Left ventricle myocardium superior (tissue), 1 donor: ENCODE results near the gene SPECC1L. TPM values are rescaled to one million over a fixed set of nuclear protein-coding genes. Genes with fewer than 3 reads are reported as not detected.
"Not testable (repeated sequence)": the region's sequence is repeated elsewhere in the genome, so short reads cannot be mapped to it uniquely, and the experiment has no call there.

Source experiments
- ATAC-seq: fragments of 200-7000 bp; cut with Tn5 transposase; one replicate; pipeline ENCODE4 v1.9.1; 2020; ENCODE audit warnings: mild to moderate bottlenecking, moderate library complexity
- DNase-seq: peaks from one replicate; pipeline ENCODE4 v3.0.0-alpha.2; 2020
- intact Hi-C: fragments of 100-400 bp; cut with micrococcal nuclease; formaldehyde crosslinking; loops from one replicate; pipeline ENCODE4 v1.11.0; 2022
- long read RNA-seq: library from polyadenylated mRNA; unstranded; transcript quantifications from one replicate; pipeline ENCODE4 v2.0.0, GENCODE V29; 2021
- total RNA-seq: library from RNA; stranded (reverse); fragmentation: NEBNext Ultra II Directional; extraction: Animal tissue kit (Norgen Biotek cat#: 25700); gene quantifications from one replicate; pipeline ENCODE4 v1.2.1, GENCODE V29; 2021
- donor health status: DM: no; HTN: yes; CAD: no; lungs with severe emphysema.

Gene SPECC1L, protein sequence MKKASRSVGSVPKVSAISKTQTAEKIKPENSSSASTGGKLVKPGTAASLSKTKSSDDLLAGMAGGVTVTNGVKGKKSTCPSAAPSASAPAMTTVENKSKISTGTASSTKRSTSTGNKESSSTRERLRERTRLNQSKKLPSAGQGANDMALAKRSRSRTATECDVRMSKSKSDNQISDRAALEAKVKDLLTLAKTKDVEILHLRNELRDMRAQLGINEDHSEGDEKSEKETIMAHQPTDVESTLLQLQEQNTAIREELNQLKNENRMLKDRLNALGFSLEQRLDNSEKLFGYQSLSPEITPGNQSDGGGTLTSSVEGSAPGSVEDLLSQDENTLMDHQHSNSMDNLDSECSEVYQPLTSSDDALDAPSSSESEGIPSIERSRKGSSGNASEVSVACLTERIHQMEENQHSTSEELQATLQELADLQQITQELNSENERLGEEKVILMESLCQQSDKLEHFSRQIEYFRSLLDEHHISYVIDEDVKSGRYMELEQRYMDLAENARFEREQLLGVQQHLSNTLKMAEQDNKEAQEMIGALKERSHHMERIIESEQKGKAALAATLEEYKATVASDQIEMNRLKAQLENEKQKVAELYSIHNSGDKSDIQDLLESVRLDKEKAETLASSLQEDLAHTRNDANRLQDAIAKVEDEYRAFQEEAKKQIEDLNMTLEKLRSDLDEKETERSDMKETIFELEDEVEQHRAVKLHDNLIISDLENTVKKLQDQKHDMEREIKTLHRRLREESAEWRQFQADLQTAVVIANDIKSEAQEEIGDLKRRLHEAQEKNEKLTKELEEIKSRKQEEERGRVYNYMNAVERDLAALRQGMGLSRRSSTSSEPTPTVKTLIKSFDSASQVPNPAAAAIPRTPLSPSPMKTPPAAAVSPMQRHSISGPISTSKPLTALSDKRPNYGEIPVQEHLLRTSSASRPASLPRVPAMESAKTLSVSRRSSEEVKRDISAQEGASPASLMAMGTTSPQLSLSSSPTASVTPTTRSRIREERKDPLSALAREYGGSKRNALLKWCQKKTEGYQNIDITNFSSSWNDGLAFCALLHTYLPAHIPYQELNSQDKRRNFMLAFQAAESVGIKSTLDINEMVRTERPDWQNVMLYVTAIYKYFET
- total RNA-seq, result 52.0 TPM
- long read RNA-seq, full-length matches to known transcripts, result 11 of 42 reads
- long read RNA-seq, partial matches to known transcripts, result 29 of 42 reads
- long read RNA-seq, other reads (novel, unspliced or antisense), result 2 of 42 reads

GRCh38 chr22:24270556-24271385 is at the start of gene SPECC1L:
SPECC1L (plus strand) TSS chr22:24270831; CDS start chr22:24302232, 31,401 bp downstream.
- ATAC-seq (peak; percentile 97), DNase-seq (peak; percentile 97)
- intact Hi-C loops, result no loop called here

GRCh38 chr22:24224468-24224867 is 46.2 kb upstream of the SPECC1L start:
- intact Hi-C loops, result no loop called here
- no peak for ATAC-seq
- DNase-seq, result no peak

- ATAC-seq (no peak), DNase-seq (no peak)
- intact Hi-C loops, result no loop called here
Measured at GRCh38 chr22:24225044-24225601, 45.5 kb upstream of the SPECC1L start.

GRCh38 chr22:24225951-24226350 is 44.7 kb upstream of the SPECC1L start:
- DNase-seq (no peak), ATAC-seq (no peak)
- intact Hi-C loops, result no loop called here

- intact Hi-C loops, result no loop called here
- ATAC-seq (peak; percentile 32), DNase-seq (peak; percentile 66)
Measured at GRCh38 chr22:24230911-24231656, 39.5 kb upstream of the SPECC1L start.

- ATAC-seq (no peak), DNase-seq (no peak)
- intact Hi-C loops, result no loop called here
Measured at GRCh38 chr22:24231706-24232105, 38.9 kb upstream of the SPECC1L start.

GRCh38 chr22:24232124-24232523 is 38.5 kb upstream of the SPECC1L start:
- intact Hi-C loops, result no loop called here
- ATAC-seq (no peak), DNase-seq (no peak)

DNA sequence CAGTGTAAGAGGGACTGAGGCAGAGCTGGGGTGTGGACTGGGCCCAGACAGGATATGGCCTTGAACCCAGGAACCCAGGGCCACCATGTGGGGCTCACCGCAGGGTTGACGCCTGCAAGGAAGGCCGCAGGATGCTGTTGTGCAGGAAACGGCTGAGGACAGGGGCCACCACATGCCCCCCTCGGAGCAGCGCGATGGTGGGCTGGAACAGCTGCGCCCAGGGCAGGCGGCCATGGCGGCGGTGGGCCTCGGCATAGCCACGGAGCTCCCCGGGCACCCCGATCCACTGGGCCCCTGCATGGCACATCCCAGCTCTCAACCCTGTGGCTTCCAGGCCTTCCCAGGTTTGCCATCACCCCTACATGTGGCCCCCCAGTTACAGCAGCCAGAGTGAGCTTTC is 37.9 kb upstream of the SPECC1L start:
- intact Hi-C loops, result no loop called here
- ATAC-seq (no peak), DNase-seq (no peak)

DNA sequence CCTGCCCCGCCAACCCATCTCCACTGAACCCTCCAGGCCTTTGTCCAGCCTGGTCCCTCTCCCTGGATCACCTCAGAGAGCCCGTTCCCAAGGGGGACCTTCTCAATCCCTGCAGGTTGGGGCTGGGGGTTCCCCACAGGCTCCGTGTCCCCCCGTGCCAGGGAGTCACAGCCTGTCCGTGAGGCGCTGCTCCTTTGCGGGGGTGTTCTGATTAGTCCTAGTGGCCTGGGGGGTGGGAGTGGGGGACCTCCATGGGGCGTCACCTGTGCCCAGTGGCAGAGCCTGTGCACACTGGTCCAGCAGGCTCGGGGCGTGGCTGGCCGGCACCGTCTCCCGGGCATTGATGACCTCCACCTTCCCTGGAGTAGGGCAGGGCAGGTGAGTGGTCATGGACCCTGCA is 37.4 kb upstream of the SPECC1L start:
- DNase-seq (no peak), ATAC-seq (no peak)
- intact Hi-C loops, result no loop called here

DNA sequence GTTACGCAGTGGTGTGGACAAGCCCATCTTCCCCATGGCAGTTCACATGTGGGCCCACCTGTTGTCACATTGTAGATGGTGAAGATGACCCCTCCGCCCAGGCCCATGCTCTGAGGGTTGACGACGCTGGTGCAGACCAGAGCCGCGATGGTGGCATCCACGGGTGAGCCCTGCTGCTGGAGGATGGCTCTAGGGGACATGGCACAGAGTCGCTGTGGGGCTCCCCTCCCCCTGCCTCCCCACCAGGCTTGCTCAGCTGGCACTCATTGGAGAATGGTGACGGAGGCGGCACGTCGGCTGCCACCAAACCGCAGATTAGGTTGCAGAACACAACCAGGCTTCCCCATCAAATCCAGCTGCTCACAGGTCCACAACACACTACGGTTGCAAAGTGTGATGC is 36.8 kb upstream of the SPECC1L start:
- DNase-seq, result no peak
- intact Hi-C loops, result no loop called here
- no peak for ATAC-seq

GRCh38 chr22:24235315-24235714 is 35.3 kb upstream of the SPECC1L start:
- intact Hi-C loops, result no loop called here
- DNase-seq (no peak), ATAC-seq (no peak)

DNA sequence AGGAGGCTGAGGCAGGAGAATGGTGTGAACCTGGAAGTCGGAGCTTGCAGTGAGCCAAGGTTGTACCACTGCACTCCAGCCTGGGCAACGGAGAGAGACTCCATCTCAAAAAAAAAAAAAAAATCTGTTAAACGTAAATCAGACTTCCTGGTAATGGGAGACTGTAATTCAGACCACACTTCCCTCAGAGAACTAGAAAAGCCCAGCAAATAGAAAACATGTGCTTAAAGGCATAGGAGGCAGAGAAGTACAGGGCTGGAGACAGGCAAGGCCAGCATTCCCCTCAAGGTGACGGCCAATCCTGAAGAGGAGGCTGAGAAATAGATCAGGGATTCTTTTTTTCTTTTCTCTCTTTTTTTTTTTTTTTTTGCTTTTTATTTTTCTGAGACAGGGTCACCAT is 34.0 kb upstream of the SPECC1L start:
- DNase-seq (no peak), ATAC-seq (no peak)
- intact Hi-C loops, result no loop called here

DNA sequence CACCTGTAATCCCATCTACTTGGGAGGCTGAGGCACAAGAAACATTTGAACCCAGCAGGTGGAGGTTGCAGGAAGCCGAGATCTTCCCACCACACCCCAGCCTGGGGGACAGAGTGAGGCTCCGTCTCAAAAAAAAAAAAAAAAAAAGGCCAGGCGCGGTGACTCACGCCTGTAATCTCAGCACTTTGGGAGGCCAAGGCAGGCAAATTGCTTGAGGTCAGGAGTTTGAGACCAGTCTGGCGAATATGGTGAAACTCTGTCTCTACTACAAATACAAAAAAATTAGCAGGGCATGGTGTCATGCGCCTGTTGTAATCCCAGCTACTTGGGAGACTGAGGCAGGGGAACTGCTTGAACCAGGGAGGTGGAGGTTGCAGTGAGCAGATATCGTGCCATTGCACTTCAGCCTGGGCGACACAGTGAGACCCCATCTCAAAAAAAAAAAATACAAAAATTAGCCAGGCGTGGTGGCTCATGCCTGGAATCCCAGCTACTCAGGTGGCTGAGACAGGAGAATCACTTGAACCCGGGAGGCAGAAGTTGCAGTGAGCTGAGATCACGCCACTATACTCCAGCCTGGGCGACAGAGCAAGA is 32.4 kb upstream of the SPECC1L start:
- intact Hi-C loops, ATAC-seq, DNase-seq: not testable (repeated sequence)

GRCh38 chr22:24240381-24240780 is 30.2 kb upstream of the SPECC1L start:
- ATAC-seq, result peak; percentile 17
- DNase-seq, result no peak
- intact Hi-C loops, result no loop called here

- intact Hi-C loops, ATAC-seq, DNase-seq: not testable (repeated sequence)
Measured at GRCh38 chr22:24240985-24241692, 29.5 kb upstream of the SPECC1L start.

- intact Hi-C loops, ATAC-seq: not testable (repeated sequence)
- DNase-seq, result peak; percentile 57
Measured at GRCh38 chr22:24243417-24243816, 27.2 kb upstream of the SPECC1L start.
